Right lobe of liver (tissue), 4 donors: ENCODE results near the gene XAB2.

Experiments used
- POLR2A ChIP-seq: fragments of 450-650 bp; IDR thresholded peaks from one replicate; pipeline ENCODE4 v1.6.1; 2017; ENCODE audit warnings: antibody characterized with exemption, mild to moderate bottlenecking
- TF ChIP-seq, protein P1 (sequence below), 4 donors: fragments of 200-600 bp in 3 of 4; fragments of 450-650 bp in 1 of 4; IDR thresholded peaks; one replicate each; pipeline versions ENCODE4 v1.5.1 to v1.8.0; 2016 to 2022; ENCODE audit warnings: antibody characterized with exemption in 4 of 4, mild to moderate bottlenecking in 2 of 4
- donor health status: DM: no; HTN: no; CAD: no.
- donor health status: DM: no; HTN: no; CAD: no.
- donor health status: DM: no; HTN: yes; CAD: no.

DNA sequence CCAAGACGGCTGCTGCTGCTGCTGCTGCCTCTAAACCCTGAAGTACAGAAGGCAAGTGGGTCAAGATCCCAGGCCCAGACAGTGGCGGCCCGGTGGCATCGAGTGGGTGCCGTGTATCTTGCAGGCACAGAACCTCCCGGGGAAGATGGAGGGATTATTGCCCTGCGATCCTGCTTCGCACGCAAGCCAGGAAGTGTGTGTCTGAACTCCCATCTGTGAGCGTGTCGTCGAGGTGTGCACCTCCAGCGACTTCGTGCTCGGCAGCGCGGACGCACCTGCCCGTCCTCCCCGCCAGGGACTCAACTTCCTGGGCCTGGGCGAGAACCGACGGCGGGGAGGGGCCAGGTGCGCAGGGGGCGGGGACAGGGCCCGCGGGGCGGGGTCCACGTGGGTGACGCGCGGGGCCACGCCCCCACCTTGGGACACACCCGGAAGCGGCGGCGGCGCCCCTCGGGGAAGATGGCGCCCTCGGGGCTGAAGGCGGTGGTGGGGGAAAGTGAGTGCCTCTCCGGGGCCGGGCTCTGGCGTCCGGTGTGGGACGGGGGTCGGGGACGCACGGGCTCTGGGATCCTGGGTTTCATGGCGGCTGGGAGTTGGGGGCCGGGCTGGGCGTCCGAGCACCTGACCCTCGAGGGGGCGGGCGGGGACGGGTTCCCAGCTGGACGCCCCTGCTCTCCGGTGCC is 7.5 kb upstream of the XAB2 start, which contains the start of gene STXBP2:
- TF ChIP-seq, protein P1, sequence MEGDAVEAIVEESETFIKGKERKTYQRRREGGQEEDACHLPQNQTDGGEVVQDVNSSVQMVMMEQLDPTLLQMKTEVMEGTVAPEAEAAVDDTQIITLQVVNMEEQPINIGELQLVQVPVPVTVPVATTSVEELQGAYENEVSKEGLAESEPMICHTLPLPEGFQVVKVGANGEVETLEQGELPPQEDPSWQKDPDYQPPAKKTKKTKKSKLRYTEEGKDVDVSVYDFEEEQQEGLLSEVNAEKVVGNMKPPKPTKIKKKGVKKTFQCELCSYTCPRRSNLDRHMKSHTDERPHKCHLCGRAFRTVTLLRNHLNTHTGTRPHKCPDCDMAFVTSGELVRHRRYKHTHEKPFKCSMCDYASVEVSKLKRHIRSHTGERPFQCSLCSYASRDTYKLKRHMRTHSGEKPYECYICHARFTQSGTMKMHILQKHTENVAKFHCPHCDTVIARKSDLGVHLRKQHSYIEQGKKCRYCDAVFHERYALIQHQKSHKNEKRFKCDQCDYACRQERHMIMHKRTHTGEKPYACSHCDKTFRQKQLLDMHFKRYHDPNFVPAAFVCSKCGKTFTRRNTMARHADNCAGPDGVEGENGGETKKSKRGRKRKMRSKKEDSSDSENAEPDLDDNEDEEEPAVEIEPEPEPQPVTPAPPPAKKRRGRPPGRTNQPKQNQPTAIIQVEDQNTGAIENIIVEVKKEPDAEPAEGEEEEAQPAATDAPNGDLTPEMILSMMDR (IDR thresholded peaks at IDR 0.05) = peak in 1 of 4 donors; percentile 36
- TF ChIP-seq POLR2A = peak; percentile 45
